CD4-positive, alpha-beta T cell treated with Interleukin-6 at 100 ng/mL for 8 hours (primary cell): ENCODE measurements around the gene OR2L3.
"Not testable (repeated sequence)": the region's sequence is repeated elsewhere in the genome, so short reads cannot be mapped to it uniquely, and the experiment has no call there.

Source experiments
- DNase-seq: peaks from one replicate; pipeline ENCODE4 v3.0.0-alpha.2; 2020; ENCODE audit warnings: mixed read lengths, low spot score

The OR2L3 gene, protein sequence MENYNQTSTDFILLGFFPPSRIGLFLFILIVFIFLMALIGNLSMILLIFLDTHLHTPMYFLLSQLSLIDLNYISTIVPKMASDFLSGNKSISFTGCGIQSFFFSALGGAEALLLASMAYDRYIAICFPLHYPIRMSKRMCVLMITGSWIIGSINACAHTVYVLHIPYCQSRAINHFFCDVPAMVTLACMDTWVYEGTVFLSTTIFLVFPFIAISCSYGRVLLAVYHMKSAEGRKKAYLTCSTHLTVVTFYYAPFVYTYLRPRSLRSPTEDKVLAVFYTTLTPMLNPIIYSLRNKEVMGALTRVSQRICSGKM

DNA sequence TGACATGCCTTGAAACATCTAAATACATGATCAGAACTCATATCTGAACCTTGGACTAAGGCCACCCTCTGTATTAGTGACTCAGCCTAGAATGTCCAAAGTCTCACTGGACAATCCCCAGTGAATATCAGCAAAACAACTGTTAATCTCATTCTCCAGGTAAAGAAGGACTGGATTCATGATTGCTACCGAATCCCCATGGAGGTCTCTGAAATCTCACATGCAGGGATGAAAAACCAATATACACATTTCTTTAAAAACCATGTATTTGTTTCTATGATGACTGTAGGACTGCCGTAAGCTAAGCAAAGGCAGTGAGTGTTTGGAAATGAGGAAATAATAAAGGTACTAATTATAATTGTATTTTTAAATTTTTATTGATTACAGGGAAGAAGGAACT, at the start of gene OR2L3:
Gene OR2L3 (plus strand): TSS at position 301 of the 400 bp plus-strand sequence. CDS start 13,846 bp downstream, outside the sequence.
- DNase-seq: no peak

DNA sequence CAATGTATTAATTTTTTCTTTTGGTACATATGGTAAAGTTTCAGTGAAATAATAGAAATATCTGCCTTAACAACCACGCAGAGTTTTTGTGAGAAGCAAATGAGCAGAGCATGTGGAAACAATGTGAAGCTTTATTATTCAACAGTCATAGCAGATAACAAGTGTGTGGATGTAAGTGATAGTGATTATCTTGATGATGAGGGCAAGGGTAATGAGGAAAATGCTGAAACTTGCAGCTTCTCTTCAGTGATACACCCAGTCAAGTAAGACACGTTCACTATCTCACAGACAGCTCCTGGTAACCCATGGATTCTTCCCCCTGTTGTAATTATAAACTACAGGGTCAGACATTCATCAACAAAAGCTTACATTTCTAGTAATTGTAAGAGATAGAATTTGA, 47.8 kb upstream of the OR2L3 start:
- DNase-seq: no peak

DNA sequence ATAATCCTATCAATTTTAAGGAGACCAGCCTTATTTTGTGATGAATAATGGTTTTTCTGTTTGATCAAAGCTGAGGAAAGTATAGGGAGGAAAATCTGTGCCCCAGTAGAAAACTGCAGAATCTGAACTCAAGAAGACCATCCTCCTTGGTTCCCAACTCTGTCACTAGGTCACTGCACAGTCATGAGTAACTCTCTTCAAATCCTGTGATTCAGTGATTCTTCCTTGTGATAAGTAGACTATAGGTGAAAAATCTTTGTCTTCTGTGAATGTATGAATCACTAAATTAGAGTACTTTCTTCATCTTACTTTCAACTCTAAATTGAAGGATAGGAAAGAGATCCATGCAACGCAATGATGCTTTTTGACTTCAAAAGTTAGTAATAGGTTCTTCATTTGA, 46.5 kb upstream of the OR2L3 start:
- DNase-seq: no peak

DNA sequence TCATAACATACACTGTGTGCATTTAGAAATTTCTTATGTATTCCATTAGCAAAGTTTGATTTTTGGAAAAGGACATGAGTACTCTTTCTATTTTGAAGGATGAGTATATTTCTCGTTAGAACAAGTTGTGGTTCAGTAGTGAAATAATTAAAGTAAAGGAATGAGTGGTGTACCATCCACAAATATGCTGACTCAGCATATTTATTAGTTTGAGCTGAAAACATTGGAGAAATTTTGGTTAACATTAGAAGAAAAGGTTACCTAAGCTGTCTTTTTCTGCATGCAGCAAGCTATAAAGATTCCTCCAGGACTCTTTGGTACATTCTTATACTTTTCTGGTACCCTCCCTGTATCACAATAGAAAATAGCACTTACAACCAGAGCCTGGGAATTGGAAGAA, 38.9 kb upstream of the OR2L3 start:
- DNase-seq: no peak

DNA sequence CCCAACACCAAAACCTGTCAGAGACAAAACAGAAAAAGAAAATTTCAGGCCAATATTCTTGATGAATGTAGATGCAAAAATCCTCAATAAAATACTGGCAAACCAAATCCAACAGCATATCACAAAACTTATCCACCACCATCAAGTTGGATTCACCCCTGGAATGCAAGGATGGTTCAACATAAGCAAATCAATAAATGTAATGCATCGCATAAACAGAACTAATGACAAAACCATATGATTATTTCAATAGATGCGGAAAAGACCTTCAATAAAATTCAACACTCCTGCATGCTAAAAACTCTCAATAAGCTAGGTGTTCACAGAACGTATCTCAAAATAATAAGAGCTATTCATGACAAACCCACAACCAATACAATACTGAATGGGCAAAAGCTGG, 37.0 kb upstream of the OR2L3 start:
- no peak for DNase-seq

- no peak for DNase-seq
Measured at GRCh38 chr1:248013229-248013710, 33.4 kb upstream of the OR2L3 start, which contains the start of gene OR2L5. TSS of gene OR2L5 (plus strand) at chr1:248013660. CDS start at chr1:248021948, 8,288 bp downstream.

GRCh38 chr1:248015803-248016202, 30.8 kb upstream of the OR2L3 start:
- no peak for DNase-seq

DNA sequence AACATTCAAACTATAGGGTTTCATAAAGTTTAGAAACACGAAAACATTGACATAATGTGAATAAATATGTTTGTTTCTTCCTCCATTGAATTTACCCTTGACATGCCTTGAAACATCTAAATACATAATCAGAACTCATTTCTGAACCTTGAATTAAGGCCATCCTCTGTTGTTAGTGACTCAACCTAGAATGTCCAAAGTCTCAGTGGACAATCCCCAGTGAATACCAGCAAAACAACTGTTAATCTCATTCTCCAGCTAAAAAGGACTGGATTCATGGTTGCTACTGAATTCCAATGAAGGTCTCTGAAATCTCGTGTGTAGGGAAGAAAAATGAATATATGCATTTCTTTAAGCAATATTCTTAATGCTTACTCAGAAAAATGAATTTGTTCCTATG, 16.9 kb upstream of the OR2L3 start, which contains the start of gene OR2L2:
Gene OR2L2 (plus strand): TSS at position 301 of the 400 bp plus-strand sequence. CDS start 8,198 bp downstream, outside the sequence.
- DNase-seq: no peak

DNA sequence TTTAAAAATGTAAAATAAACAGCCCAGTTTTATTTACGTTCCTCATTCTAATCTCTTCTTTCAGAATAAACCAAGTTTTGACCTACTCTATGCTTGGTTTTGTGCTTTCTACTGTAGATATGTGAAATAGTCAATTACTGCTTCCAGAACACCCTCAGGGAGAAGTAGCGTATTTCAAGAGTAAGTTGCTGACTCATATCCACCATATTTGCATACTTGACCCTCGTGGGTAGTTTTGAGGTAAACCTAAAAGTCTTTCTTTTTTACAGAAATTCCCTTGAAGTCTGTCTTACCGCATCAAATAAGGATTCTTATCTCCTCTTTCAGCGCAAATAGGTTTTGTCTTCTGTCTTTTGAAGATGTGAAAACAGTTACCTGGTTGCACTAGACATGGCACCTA, 1.4 kb upstream of the OR2L3 start:
- no peak for DNase-seq

DNA sequence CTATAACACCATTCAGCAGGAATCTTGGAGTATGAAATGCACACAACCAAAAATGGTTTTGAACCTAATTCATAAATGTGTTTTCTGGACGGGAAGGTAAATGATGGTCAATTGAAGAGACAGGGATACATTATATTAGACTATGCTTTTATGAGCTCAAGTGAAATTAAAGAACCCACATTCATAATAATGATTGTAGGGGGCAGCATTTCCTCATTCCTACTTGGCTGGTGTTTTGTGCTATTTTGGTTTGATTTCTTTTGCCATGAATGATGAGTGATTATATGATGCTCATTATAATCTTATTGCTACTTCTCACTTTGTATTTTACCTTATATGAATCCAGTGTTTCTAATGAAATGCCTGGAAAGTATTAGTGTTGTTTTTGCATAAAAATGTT, 372 bp downstream of the OR2L3 start:
- DNase-seq: no peak

DNA sequence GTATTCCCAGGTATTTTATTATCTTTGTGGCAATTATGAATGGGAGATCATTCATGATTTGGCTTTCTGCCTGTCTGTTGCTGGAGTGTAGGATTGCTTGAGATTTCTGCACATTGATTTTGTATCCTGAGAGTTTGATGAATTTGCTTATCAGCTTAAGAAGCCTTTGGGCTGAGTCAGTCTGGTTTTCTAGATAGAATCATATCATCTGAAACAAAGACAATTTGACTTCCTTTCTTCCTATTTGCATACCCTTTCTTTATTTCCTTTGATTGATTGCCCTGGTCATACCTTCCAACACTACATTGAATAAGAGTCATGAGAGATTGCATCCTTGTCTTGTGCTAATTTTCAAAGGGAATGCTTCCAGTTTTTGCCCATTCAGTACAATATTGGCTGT, 8.0 kb downstream of the OR2L3 start:
- no peak for DNase-seq

DNA sequence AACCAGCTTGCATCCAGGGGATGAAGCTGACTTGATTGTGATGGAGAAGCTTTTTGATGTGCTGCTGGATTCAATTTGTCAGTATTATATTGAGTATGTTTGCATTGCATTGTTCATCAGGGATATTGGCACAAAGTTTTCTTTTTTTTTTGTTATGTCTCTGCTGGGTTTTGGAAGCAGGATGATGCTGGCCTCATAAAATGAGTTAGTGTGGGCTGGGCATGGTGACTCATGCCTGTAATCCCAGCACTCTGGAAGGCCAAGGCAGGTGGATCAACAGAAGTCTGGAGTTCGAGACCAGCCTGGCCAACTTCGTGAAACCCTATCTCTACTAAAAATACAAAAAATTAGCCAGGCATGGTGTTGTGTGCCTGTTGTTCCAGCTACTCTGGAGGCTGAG, 8.6 kb downstream of the OR2L3 start:
- no peak for DNase-seq

GRCh38 chr1:248065071-248065470, 18.4 kb downstream of the OR2L3 start:
- DNase-seq: no peak

GRCh38 chr1:248065604-248066003, 19.0 kb downstream of the OR2L3 start:
- DNase-seq: no peak

- not testable (repeated sequence) for DNase-seq
Measured at GRCh38 chr1:248083864-248084263, 37.2 kb downstream of the OR2L3 start.

DNA sequence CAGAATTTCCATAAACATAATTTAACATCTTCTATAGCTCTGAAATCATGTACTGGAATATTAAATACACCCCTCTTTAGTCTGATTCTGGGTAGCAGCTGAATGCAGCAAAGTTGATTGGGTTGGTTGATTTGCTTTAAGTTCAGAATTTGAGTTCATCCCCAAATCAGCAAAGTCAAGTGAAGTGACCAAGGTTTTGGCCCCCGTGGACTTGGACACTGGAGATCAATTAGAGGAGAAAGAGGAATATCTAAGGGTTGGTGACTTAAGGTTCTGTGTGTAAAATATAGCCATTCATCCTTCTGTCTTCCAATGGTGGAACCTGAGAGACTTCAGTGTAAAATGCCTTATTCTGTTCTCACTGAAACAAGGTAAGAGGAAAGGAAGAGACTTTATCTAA, 48.2 kb downstream of the OR2L3 start, which contains the start of gene OR2L13:
Gene OR2L13 (plus strand): TSS at position 301 of the 400 bp plus-strand sequence. CDS start 4,192 bp downstream, outside the sequence.
- no peak for DNase-seq

DNA sequence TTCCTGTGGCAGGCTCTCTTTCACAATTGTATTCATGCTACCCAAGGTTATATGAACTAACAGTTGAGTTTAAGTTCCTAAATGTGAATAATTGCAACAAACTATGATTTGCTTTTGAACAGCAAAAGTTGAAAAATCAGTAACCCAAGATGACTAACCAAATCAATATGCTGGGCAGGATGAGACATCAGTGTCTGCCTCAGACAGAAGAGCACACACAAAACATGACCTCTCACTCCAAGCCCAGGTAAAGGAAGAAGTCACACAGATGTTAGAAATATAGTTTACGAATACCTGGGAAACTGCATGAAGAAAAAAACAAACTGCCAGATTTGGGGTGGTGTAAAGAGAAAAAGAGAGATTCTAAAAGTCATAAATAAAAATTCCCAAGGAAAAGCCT, 51.9 kb downstream of the OR2L3 start:
- no peak for DNase-seq

- DNase-seq: no peak
Measured at GRCh38 chr1:248102847-248103246, 56.2 kb downstream of the OR2L3 start.

DNA sequence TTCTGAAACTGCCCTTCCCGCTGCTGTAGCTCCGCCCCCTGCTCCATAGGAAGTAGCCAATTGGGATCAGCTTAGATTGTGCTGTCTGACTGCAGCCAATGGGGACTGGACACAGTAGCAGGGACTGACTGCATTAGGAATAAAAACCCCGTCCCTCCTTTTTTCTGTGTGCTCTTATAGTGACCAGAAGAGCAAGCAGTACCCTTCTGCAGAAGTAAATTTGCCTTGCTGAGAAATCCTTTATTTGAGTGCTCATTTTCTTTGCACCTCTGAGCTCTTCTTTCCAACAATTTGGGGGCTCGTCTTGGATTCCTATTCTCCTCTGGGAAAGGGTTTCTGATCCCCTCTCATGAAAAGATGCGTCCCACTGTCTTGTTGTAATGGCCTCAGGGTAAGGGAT, 64.5 kb downstream of the OR2L3 start:
- no peak for DNase-seq
